HG03064 (cell line): Measurements from ENCODE around the gene SLC43A3.
A peak's percentile ranks its signal among the peaks of the same experiment; 100 is the strongest.

ENCODE experiments used
- ATAC-seq: cut with Tn5 transposase; IDR thresholded peaks from one replicate; pipeline ENCODE4 v1.9.1; 2021; ENCODE audit warnings: low read depth; ENCODE audit not compliant: unreplicated experiment

SLC43A3 gene

GRCh38 chr11:57430952-57431351 lies 4.0 kb upstream of the SLC43A3 start:
- no peak for ATAC-seq

GRCh38 chr11:57429946-57430345 lies 3.0 kb upstream of the SLC43A3 start:
- ATAC-seq: no peak

- ATAC-seq: no peak
These were observed 1.7 kb upstream of the SLC43A3 start for GRCh38 chr11:57428643-57429042.

DNA sequence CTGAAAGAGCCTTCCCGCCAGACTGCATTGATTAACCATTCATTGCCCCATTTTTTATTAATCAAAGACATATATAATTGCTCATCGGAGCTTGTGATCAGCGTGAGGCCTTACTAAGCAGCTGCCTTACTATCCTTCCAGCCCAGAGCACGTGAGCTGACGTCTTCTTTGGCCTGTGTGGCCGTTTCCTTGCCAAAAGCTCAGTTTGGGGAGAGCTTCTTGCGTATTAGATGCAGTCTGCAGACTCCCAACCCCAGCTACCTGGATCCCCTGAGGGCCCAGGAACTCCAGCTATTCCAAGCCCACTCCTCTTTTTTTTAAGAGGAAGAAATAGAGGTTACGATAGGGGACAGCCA lies 784 bp upstream of the SLC43A3 start:
- no peak for ATAC-seq

DNA sequence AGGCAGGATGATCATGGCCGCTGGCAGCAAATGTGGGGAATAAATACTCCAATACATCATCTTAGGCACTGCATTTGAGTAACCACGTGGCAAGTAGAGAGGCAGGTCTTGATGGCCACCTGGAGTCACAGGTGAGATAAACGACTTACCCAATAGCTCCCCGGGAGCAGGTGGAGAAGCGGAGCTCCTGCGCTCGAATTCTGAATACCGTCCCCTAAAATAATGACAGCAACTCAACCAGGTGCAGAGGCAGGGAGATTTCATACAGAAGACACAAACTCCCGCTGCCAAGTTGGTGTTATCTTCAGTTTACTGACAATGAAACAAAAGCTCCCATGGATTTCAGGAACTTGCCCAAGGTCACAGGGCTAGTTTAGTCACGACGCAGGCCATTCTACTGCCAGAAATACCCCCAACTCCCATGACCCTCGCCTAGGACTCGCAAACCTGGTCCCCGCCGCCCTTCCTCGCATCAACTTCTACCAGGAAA lies 437 bp downstream of the SLC43A3 start:
- peak; percentile 0 for ATAC-seq

- no peak for ATAC-seq
These were observed 1.1 kb downstream of the SLC43A3 start for GRCh38 chr11:57425565-57426438.

DNA sequence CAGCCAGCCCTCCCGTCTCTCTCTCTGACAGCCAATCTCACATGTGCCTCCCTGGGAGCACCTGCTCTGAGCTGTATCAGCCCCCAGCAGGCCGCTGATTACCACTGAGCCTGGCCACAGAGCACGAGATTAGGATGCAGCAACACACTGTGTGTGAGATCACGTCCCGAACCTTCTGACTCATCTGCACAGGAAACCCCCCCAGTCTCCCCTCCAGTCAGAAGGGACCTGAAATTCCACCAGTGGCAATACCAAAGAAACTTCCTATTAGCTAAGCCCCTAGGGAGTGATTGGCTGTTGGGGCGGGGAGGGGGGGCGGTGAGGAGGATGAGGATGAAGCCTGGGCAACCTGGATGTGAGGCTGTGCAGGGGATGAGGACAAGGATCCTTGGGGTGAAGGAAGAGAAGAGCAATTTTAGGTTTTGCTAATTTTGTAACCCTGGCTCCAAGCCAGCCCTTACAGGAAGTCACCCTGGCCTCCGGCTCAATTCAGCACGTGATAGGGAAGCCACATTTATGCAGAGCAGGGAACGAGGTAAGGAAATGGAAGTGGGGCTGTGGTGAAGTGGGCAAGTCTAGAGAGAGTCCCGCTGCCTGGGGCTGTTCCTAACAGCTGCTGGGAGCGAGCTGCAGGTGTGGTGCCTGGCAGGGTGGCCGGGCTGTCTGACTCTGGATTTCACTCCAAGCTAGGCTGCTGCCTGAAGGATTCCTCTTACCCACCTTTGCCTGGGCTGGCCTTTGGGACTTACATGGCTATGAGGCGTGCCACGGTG lies 1.9 kb downstream of the SLC43A3 start:
- ATAC-seq: peak; percentile 88

GRCh38 chr11:57424137-57424791 lies 2.7 kb downstream of the SLC43A3 start:
- ATAC-seq: no peak

GRCh38 chr11:57422669-57423068 lies 4.3 kb downstream of the SLC43A3 start:
- ATAC-seq: no peak

GRCh38 chr11:57421805-57422204 lies 5.1 kb downstream of the SLC43A3 start:
- no peak for ATAC-seq

- no peak for ATAC-seq
These were observed 5.9 kb downstream of the SLC43A3 start for GRCh38 chr11:57421066-57421465.

GRCh38 chr11:57419146-57419545 lies 7.8 kb downstream of the SLC43A3 start:
- ATAC-seq: no peak

GRCh38 chr11:57418131-57418530 lies 8.8 kb downstream of the SLC43A3 start:
- ATAC-seq: no peak

GRCh38 chr11:57417056-57417455 lies 9.9 kb downstream of the SLC43A3 start:
- no peak for ATAC-seq

GRCh38 chr11:57416436-57416835 lies 10.5 kb downstream of the SLC43A3 start:
- ATAC-seq: no peak

GRCh38 chr11:57414612-57415212 lies 12.2 kb downstream of the SLC43A3 start:
- no peak for ATAC-seq

- no peak for ATAC-seq
These were observed 13.2 kb downstream of the SLC43A3 start for GRCh38 chr11:57413681-57414080.

GRCh38 chr11:57410287-57410686 lies 16.6 kb downstream of the SLC43A3 start:
- ATAC-seq: no peak

DNA sequence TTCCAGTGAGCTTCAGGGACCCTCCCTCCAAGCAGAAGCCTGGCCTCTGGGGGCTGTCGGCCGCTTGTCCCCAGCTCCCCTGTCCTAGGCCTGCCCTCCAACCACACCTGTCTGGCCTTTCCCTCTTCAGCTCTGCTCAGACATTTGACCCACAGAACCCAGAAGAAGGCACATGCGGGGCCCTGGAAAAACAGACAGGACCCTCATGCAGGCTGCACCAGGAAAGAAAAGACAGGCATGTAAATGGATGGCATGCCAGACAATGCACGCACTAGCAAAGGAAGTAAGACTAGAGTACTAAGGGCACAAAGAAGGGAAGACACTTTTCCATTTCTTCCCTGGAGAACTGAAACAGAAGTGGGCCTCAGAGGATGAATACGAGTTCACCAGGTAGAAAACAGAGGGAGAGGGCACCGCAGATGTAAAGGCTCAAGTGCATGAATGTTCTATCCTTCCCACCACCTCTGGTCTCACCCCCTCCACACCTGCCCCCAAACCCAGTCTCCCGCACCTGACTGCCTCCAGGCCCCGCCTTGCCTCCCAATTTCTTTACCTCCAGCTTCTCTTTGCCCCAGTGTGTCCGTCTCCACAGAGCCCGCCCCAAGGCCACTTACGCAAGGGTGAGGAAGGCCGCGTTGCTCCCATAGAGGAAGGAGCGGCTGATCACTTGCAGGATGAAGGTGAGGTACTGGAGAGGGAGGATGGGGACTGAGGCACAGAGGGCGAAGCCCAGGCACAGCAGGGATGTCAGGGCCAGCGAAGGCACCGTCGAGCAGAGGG lies 17.4 kb downstream of the SLC43A3 start:
- no peak for ATAC-seq

DNA sequence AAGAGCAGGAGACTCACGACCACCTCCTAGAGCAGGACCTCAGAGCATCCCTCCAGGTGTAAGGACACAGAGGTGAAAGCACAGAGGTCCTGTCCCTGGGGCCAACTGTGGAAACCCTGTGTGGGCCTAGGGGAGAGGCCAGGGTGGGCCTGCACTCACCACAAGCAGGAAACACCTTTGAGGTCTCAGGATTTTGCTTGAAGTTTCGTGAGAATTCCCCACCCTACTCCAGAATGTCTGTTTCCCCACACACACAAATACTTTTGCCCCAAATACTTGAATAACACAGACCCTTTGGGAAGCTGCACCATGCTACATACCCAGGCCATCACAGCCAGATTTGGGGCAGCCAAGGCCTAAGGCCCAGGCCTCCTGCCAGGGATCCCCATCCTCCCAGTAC lies 18.1 kb downstream of the SLC43A3 start:
- no peak for ATAC-seq
